Measurements from ENCODE around the gene ERBB4. TPM values are rescaled to one million over a fixed set of nuclear protein-coding genes. Genes with fewer than 3 reads are reported as not detected.

The ERBB4 gene
- 1 to 10 TPM in 1 of 4 donors, under 1 TPM in 3; 0.59 to 1.5 (median 0.83) TPM for total RNA-seq

- TF ChIP-seq CTCF (IDR thresholded peaks at IDR 0.05) (no peak), POLR2A (IDR thresholded peaks at IDR 0.05) (no peak)
- peak in 1 of 2 donors; percentile 80 for DNase-seq (ENCODE audit: low spot score in 2 of 2)
- 0% methylated on average over 40 to 51 of the region's 69 CpGs for WGBS, 2 donors
- intact Hi-C loops (cut with DNase I; ENCODE audit: low total_unique reads), result no loop called here
- peak within 1 kb of the TSS; percentile 39 for H3K4me3 ChIP-seq (ENCODE audit: low read depth, poor library complexity, severe bottlenecking)
Measured at GRCh38 chr2:212538305-212539071, at the start of gene ERBB4. Gene ERBB4, minus strand, starts transcription at chr2:212538802. Its CDS starts 272 bp downstream, at chr2:212538530.

GRCh38 chr2:212580117-212580516 lies 41.5 kb upstream of the ERBB4 start:
- WGBS, 2 donors, result 73 to 74% methylated on average over 2 of the region's 2 CpGs
- intact Hi-C loops (cut with DNase I; ENCODE audit: low total_unique reads), result no loop called here
- TF ChIP-seq CTCF (IDR thresholded peaks at IDR 0.05) (no peak), POLR2A (IDR thresholded peaks at IDR 0.05) (no peak)
- DNase-seq (ENCODE audit: low spot score in 2 of 2), result no peak
- H3K4me3 ChIP-seq (ENCODE audit: low read depth, poor library complexity, severe bottlenecking), result no peak overlapping the region

- no peak for DNase-seq (ENCODE audit: low spot score in 2 of 2)
- intact Hi-C loops (cut with DNase I; ENCODE audit: low total_unique reads), result no loop called here
- 66 to 72% methylated on average over 4 of the region's 4 CpGs for WGBS, 2 donors
- TF ChIP-seq CTCF (IDR thresholded peaks at IDR 0.05) (no peak), POLR2A (IDR thresholded peaks at IDR 0.05) (no peak)
- H3K4me3 ChIP-seq (ENCODE audit: low read depth, poor library complexity, severe bottlenecking), result no peak overlapping the region
Measured at GRCh38 chr2:212556296-212556695, 17.7 kb upstream of the ERBB4 start.

GRCh38 chr2:212554233-212554632 lies 15.6 kb upstream of the ERBB4 start:
- TF ChIP-seq POLR2A (IDR thresholded peaks at IDR 0.05) (no peak), CTCF (IDR thresholded peaks at IDR 0.05) (no peak)
- no peak overlapping the region for H3K4me3 ChIP-seq (ENCODE audit: low read depth, poor library complexity, severe bottlenecking)
- intact Hi-C loops (cut with DNase I; ENCODE audit: low total_unique reads), result no loop called here
- WGBS, 2 donors, result 63 to 72% methylated on average over 2 of the region's 2 CpGs
- no peak for DNase-seq (ENCODE audit: low spot score in 2 of 2)

GRCh38 chr2:212549941-212550340 lies 11.3 kb upstream of the ERBB4 start:
- no peak for DNase-seq (ENCODE audit: low spot score in 2 of 2)
- TF ChIP-seq CTCF (IDR thresholded peaks at IDR 0.05) (no peak), POLR2A (IDR thresholded peaks at IDR 0.05) (no peak)
- H3K4me3 ChIP-seq (ENCODE audit: low read depth, poor library complexity, severe bottlenecking), result no peak overlapping the region
- intact Hi-C loops (cut with DNase I; ENCODE audit: low total_unique reads), result no loop called here

- intact Hi-C loops (cut with DNase I; ENCODE audit: low total_unique reads), result no loop called here
- no peak overlapping the region for H3K4me3 ChIP-seq (ENCODE audit: low read depth, poor library complexity, severe bottlenecking)
- TF ChIP-seq POLR2A (IDR thresholded peaks at IDR 0.05), result no peak
- no peak for TF ChIP-seq CTCF (IDR thresholded peaks at IDR 0.05)
- DNase-seq (ENCODE audit: low spot score in 2 of 2), result no peak
Measured at GRCh38 chr2:212549463-212549862, 10.9 kb upstream of the ERBB4 start.

All from lower leg skin (tissue), 4 donors.